OCI-LY3 (cell line): ENCODE results near the gene TTLL11.

ENCODE experiments used
- H2AFZ ChIP-seq: fragments of 200-600, 300-600 bp; shearing (Covaris generic); 2 replicates; pipeline ENCODE4 v1.6.0; 2014; ENCODE audit warnings: antibody characterized with exemption, low read depth, low read length
- H3K27ac ChIP-seq: fragments of 200-600, 300-600 bp; sonication (generic); 2 replicates; pipeline ENCODE4 v1.5.1; 2014; ENCODE audit warnings: mild to moderate bottlenecking, low read length, moderate library complexity, mixed read lengths
- H3K27me3 ChIP-seq: fragments of 200-600, 300-600 bp; sonication (generic); 2 replicates; pipeline ENCODE4 v1.6.1; 2014; ENCODE audit warnings: low read depth, low read length, mixed read lengths
- H3K36me3 ChIP-seq: fragments of 200-600, 300-600 bp; sonication (generic); replicated peaks from 2 replicates; pipeline ENCODE3; 2014; ENCODE audit warnings: low read depth, low read length, mixed read lengths
- H3K4me1 ChIP-seq: fragments of 300-600, 200-600 bp; sonication (generic); 2 replicates; pipeline ENCODE4 v1.6.1; 2014; ENCODE audit warnings: low read length, mixed read lengths
- H3K4me2 ChIP-seq: fragments of 200-600, 300-600 bp; sonication (generic); 2 replicates; pipeline ENCODE4 v1.6.1; 2014; ENCODE audit warnings: low read length, mixed read lengths
- H3K4me3 ChIP-seq: fragments of 300-600, 200-600 bp; sonication (generic); 2 replicates; pipeline ENCODE4 v1.5.1; 2014; ENCODE audit warnings: antibody characterized with exemption, mild to moderate bottlenecking, low read length, moderate library complexity
- H3K79me2 ChIP-seq: fragments of 300-600, 200-600 bp; shearing (Covaris generic); 2 replicates; pipeline ENCODE4 v1.6.1; 2014; ENCODE audit warnings: mild to moderate bottlenecking, low read length, mixed read lengths
- H3K9ac ChIP-seq: fragments of 300-600, 200-600 bp; shearing (Covaris generic); 2 replicates; pipeline ENCODE4 v1.6.0; 2014; ENCODE audit warnings: mild to moderate bottlenecking, low read length, moderate library complexity
- H3K9me3 ChIP-seq: fragments of 200-600, 300-600 bp; shearing (Covaris generic); 2 replicates; pipeline ENCODE4 v1.6.1; 2014; ENCODE audit warnings: low read length, mixed read lengths; ENCODE audit not compliant: insufficient read depth
- H4K20me1 ChIP-seq: fragments of 200-600, 300-600 bp; sonication (generic); 2 replicates; pipeline ENCODE4 v1.6.1; 2016; ENCODE audit warnings: low read length, mixed read lengths; ENCODE audit not compliant: insufficient read depth
- EZH2phosphoT487 ChIP-seq: fragments of 200-600 bp; shearing (Covaris generic); IDR thresholded peaks from 2 replicates; pipeline ENCODE4 v1.6.1; 2018; ENCODE audit warnings: antibody characterized with exemption, mixed run types, low read depth
- TF ChIP-seq, protein P1 (sequence below): fragments of 200-600, 300-600 bp; sonication (generic); IDR thresholded peaks from 2 replicates; pipeline ENCODE4 v1.5.1; 2014; ENCODE audit warnings: antibody characterized with exemption, low read length, low read depth

TTLL11 gene, protein sequence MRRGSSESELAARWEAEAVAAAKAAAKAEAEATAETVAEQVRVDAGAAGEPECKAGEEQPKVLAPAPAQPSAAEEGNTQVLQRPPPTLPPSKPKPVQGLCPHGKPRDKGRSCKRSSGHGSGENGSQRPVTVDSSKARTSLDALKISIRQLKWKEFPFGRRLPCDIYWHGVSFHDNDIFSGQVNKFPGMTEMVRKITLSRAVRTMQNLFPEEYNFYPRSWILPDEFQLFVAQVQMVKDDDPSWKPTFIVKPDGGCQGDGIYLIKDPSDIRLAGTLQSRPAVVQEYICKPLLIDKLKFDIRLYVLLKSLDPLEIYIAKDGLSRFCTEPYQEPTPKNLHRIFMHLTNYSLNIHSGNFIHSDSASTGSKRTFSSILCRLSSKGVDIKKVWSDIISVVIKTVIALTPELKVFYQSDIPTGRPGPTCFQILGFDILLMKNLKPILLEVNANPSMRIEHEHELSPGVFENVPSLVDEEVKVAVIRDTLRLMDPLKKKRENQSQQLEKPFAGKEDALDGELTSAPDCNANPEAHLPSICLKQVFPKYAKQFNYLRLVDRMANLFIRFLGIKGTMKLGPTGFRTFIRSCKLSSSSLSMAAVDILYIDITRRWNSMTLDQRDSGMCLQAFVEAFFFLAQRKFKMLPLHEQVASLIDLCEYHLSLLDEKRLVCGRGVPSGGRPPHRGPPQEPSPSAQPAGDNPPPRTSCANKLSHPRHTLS

GRCh38 chr9:122092611-122093506 lies at the start of gene TTLL11:
TTLL11 (minus strand) TSS chr9:122093308; CDS start chr9:122093148, 160 bp downstream.
- peaks cover 24% of the 10 kb centered on the region for H3K27me3 ChIP-seq
- H3K4me3 ChIP-seq, result peak within 1 kb of the TSS; percentile 93
- H4K20me1 ChIP-seq, result no peaks in the 10 kb centered on the region
- H3K9ac ChIP-seq, result peak within 1 kb of the TSS; percentile 62
- H2AFZ ChIP-seq, result peak within 1 kb of the TSS; percentile 39
- no peaks in the 10 kb centered on the region for H3K9me3 ChIP-seq
- H3K36me3 ChIP-seq, result no peaks in the 10 kb centered on the region
- peaks cover 34% of the 10 kb centered on the region for H3K4me1 ChIP-seq
- no peak within 1 kb of the TSS for H3K27ac ChIP-seq
- H3K79me2 ChIP-seq, result peaks cover 22% of the 10 kb centered on the region
- TF ChIP-seq, protein P1, sequence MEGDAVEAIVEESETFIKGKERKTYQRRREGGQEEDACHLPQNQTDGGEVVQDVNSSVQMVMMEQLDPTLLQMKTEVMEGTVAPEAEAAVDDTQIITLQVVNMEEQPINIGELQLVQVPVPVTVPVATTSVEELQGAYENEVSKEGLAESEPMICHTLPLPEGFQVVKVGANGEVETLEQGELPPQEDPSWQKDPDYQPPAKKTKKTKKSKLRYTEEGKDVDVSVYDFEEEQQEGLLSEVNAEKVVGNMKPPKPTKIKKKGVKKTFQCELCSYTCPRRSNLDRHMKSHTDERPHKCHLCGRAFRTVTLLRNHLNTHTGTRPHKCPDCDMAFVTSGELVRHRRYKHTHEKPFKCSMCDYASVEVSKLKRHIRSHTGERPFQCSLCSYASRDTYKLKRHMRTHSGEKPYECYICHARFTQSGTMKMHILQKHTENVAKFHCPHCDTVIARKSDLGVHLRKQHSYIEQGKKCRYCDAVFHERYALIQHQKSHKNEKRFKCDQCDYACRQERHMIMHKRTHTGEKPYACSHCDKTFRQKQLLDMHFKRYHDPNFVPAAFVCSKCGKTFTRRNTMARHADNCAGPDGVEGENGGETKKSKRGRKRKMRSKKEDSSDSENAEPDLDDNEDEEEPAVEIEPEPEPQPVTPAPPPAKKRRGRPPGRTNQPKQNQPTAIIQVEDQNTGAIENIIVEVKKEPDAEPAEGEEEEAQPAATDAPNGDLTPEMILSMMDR, result no peak
- H3K4me2 ChIP-seq, result peak within 1 kb of the TSS; percentile 81

DNA sequence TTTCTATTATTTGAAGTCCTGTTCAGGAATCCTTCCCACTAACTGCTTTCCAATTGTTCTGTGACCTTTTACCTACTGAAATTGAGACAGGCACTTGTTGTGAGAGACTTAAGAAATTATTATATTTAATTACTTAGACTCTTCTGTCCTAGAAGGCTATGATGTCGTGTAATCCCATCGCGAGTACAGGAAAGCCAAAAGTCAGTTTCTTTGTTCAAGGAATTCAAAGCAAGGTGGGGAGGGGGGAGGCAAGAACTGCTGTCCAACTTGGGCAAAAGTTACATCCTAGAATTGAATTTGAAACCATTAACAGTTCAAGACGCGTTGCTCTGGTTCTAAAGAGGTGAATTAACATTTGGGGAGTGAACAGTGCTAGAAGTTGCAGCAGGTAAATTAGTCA lies 48.6 kb upstream of the TTLL11 start:
- Histone ChIP-seq H3K36me3 (peaks cover 27% of the 10 kb centered on the region), H4K20me1 (no peaks in the 10 kb centered on the region), H3K27me3 (no peaks in the 10 kb centered on the region), H3K79me2 (no peaks in the 10 kb centered on the region), H3K4me1 (no peaks in the 10 kb centered on the region), H3K9ac (no peak overlapping the region), H2AFZ (no peak overlapping the region), H3K4me2 (no peak overlapping the region), H3K27ac (no peak overlapping the region), H3K9me3 (no peaks in the 10 kb centered on the region), H3K4me3 (no peak overlapping the region)
- TF ChIP-seq, protein P1, result no peak
- no peak for TF ChIP-seq EZH2phosphoT487

- no peak for TF ChIP-seq EZH2phosphoT487
- no peak overlapping the region for H3K27ac ChIP-seq
- no peaks in the 10 kb centered on the region for H3K9me3 ChIP-seq
- no peaks in the 10 kb centered on the region for H4K20me1 ChIP-seq
- H3K4me2 ChIP-seq, result no peak overlapping the region
- H3K9ac ChIP-seq, result no peak overlapping the region
- peaks cover 26% of the 10 kb centered on the region for H3K36me3 ChIP-seq
- no peak overlapping the region for H2AFZ ChIP-seq
- H3K4me1 ChIP-seq, result no peaks in the 10 kb centered on the region
- no peak overlapping the region for H3K4me3 ChIP-seq
- no peaks in the 10 kb centered on the region for H3K79me2 ChIP-seq
- H3K27me3 ChIP-seq, result no peaks in the 10 kb centered on the region
These were observed 47.5 kb upstream of the TTLL11 start for GRCh38 chr9:122140368-122141193.
